Measurements from ENCODE around the gene FAM20A.
"Not testable (repeated sequence)": the region's sequence is repeated elsewhere in the genome, so short reads cannot be mapped to it uniquely, and the experiment has no call there.

Gene FAM20A

DNA sequence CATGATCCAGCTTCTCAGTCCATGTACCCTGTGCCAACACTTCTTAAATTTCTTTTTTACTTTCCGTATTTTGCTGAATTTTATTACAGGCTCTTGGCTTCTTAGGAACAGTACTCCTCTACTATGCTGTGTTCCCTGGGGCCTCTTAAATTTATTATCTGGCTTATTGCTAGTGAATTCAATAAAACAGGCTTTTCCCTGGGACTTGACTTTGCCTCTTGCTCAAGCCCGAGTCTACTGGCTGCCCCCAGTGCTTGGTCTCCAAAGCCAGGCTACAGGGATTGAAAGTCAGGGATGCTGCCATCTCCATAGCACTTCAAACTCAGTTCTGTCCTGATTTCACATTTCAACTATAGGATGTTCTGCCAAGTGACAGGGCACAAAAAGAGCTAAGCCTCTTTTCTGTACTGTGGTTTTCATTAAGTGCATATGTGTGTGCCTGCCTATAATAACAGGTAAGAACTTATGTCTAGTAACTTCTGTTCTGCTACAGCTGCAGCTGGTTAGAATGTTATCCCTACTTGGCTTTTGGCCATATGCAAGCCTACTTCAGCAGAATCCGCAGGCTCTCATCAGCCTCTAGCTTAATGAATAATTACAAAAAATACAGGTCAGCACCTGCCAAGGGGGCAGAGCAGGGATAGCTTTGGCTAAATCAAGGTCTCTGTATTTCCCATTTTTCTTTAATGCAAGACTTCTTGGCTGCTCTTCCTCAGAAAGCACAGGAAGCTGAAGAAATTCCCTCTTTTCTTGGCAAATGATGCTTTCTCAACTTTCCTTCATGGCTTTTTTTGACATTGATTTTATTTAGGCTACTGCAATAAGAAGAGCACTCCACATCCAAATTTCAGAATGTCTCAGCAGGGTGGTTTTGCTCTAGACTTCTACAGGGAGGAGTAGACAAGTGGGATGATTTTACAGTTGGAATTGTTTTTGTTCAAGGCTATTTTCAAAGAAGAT, 8.2 kb downstream of the FAM20A start:
- DNase-seq (ENCODE audit: low read depth in 2 of 3, low spot score in 1 of 3), result no peak

GRCh38 chr17:68592009-68592408, 9.2 kb downstream of the FAM20A start:
- DNase-seq (ENCODE audit: low read depth in 2 of 3, low spot score in 1 of 3), result no peak

GRCh38 chr17:68591583-68591982, 9.6 kb downstream of the FAM20A start:
- no peak for DNase-seq (ENCODE audit: low read depth in 2 of 3, low spot score in 1 of 3)

DNA sequence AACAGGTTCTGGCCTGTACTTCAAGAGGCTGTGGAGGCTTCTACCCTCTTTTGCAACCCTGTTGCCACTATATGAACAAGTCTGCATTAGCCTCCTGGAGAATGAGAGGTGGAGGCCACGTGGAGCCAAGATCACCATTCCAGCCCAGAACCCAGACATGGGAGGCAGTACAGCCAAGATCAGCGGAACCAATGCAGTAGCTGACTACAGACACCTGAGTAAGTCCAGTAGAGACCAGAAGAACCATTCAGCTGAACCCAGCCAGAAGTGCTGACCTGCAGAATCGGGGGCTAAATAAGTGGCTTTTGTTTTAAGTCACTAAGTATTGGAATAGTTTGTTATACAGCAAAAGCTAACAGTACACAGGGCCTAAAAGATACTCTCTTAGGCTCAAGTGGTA, 12.1 kb downstream of the FAM20A start:
- no peak for DNase-seq (ENCODE audit: low read depth in 2 of 3, low spot score in 1 of 3)

DNA sequence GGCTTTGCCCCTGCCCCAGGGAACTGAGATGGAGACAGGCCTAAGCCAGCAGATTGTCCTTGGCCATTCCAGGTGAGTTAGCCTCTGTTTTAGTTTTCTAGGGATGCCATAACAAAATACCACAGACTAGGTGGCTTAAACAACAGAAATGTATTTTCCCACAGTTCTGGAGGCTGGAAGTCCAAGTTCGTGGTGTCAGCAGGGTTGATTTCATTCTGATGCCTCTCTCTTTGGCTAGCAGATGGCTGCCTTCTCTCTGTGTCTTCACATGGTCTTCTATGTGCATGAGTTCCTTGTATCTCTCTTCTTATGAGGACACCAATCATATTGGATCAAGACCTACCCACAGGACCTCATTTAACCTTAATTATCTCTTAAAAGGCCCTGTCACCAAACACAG, 12.8 kb downstream of the FAM20A start:
- no peak for DNase-seq (ENCODE audit: low read depth in 2 of 3, low spot score in 1 of 3)

DNA sequence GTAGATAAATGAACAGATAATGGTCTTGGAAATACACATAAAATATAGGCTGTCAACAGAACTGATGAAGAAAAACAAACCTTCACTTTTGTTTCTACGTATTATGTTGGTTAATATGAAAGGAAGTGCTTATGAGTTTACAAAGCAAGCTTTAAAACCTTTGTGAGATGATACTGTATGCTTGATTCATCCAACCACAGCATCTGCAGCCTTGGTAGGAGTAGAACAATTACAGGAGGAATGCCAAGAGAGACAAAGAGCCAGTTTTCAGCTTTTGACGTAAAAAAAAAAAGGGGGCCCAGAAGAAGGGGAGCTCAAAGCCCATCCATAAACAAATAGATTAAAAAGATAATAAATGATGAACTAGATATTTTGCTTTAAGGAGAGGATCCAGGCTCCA, 13.3 kb downstream of the FAM20A start:
- no peak for DNase-seq (ENCODE audit: low read depth in 2 of 3, low spot score in 1 of 3)

DNA sequence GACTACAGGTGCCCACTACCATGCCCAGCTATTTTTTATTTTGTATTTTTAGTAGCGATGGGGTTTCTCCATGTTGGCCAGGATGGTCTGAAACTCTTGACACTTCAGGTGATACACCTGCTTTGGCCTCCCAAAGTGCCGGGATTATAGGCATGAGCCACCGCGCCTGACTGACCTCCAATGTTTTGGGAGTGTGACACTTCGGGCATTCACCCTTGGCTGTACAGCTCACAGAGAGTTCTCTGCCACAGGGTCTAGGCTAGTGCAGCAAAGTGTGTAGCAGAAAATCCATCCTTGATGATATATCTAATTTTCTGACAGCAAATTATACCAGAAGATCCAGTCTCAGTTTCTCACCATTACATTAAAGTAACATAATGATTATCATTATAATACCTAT, 14.1 kb downstream of the FAM20A start:
- DNase-seq (ENCODE audit: low read depth in 2 of 3, low spot score in 1 of 3), result no peak

DNA sequence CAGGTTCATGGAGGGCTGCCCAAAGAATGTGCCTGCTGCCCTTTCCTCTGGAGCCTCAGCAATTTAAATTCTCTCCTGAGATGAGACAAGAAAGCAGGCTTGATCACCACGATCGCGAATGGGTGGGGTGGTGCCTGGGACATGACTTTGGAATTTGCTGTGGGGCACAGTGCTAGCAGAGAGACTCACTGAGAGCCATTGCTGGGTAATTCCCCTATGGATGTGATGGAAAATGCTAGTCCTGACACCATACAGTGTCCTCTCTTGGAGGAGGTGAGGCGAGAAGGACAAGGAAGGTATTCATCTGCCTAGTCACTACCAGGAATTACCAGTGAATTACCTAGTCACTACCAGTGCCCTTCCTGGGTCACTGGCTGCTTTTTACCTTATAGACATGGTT, 15.5 kb downstream of the FAM20A start:
- no peak for DNase-seq (ENCODE audit: low read depth in 2 of 3, low spot score in 1 of 3)

DNA sequence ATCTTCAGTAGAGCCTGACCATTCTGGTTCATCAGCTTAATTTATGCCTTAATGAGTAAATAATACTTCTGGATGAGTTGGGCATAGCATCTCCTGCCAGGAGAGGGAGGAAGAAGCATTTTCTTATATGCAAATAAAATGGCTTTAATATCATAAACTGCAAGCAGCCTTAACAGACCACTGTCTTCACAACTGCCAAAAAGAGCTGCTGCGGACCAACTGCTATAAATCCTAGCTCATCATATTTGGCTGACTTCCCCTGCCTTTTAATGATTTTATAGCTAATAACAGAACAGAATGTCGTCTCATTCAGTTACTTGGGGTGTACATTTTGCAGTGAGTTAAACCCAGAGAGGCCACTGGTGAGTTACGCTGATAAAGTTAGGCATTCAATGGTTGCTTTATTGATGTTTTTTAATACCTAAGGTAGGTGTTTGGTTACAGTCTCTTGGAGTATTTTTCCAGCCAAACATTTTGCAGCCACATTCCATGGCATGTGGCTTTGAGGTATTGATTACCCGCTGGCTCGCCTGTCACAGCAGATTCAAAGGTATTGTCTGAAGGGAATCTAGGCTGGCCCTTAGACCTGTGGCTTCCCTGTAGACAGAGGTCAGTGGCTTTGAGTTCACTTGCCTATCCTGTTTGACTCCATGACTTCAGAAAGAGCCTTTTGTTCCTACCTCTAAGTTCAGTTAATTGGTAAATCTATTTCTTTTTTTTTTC, 16.4 kb downstream of the FAM20A start:
- no peak for DNase-seq (ENCODE audit: low read depth in 2 of 3, low spot score in 1 of 3)

DNA sequence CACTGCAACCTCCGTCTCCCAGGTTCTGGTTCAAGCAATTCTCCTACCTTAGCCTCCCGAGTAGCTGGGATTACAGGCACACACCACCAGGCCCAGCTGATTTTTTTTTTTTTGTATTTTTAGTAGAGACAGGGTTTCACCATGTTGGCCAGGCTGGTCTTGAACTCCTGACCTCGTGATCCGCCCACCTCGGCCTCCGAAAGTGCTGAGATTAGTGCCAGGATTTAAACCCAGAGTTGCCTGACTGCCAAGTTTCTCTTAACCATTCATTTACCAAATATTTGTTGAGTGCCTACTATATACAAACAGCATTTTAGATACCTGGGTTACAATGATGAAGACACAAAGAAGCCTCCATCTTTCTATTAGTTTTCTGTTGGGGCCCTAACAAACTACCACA, 18.3 kb downstream of the FAM20A start:
- DNase-seq (ENCODE audit: low read depth in 2 of 3, low spot score in 1 of 3), result not testable (repeated sequence)

- no peak for DNase-seq (ENCODE audit: low read depth in 2 of 3, low spot score in 1 of 3)
Measured at GRCh38 chr17:68581863-68582645, 19.1 kb downstream of the FAM20A start.

- no peak for DNase-seq (ENCODE audit: low read depth in 2 of 3, low spot score in 1 of 3)
Measured at GRCh38 chr17:68580236-68580770, 20.9 kb downstream of the FAM20A start.

GRCh38 chr17:68579194-68579927, 21.8 kb downstream of the FAM20A start:
- no peak for DNase-seq (ENCODE audit: low read depth in 2 of 3, low spot score in 1 of 3)

GRCh38 chr17:68578236-68578635, 22.9 kb downstream of the FAM20A start:
- DNase-seq (ENCODE audit: low read depth in 2 of 3, low spot score in 1 of 3), result no peak

DNA sequence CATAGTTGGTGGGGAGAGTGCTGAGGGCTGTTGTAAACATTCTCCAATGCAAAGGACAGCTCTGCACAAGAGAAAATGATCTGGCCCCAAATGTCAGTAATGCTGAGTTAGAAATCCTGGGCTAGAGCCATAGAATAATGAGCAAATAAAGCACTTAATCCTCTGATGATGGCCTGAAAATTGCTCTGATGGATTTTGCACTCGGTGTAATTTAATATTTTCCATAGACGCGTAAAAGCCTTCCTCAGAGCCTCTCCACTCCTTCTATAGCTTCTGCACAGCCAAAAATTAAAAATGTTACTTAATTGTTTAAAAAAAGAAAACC, 23.7 kb downstream of the FAM20A start:
- no peak for DNase-seq (ENCODE audit: low read depth in 2 of 3, low spot score in 1 of 3)

GRCh38 chr17:68576811-68577496, 24.2 kb downstream of the FAM20A start:
- DNase-seq (ENCODE audit: low read depth in 2 of 3, low spot score in 1 of 3), result no peak

GRCh38 chr17:68576137-68576536, 25.0 kb downstream of the FAM20A start:
- DNase-seq (ENCODE audit: low read depth in 2 of 3, low spot score in 1 of 3), result no peak

DNA sequence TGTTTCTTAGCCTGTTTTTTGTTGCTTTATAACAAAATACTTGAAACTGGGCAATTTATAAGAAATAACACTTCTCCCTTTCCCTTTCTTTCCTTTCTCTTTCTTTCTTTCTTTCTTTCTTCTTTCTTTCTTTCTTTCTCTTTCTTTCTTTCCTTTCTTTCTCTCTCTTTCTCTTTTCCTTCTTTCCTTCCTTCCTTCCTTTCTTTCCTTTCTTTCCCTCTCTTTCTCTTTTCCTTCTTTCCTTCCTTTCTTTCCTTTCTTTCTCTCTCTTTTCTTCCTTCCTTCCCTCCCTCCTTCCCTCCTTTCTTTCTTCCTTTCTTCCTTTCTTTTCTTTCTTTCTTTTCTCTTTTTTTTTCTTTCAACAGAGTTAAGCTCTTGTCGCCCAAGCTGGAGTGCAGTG, 27.8 kb downstream of the FAM20A start:
- DNase-seq (ENCODE audit: low read depth in 2 of 3, low spot score in 1 of 3), result no peak

DNA sequence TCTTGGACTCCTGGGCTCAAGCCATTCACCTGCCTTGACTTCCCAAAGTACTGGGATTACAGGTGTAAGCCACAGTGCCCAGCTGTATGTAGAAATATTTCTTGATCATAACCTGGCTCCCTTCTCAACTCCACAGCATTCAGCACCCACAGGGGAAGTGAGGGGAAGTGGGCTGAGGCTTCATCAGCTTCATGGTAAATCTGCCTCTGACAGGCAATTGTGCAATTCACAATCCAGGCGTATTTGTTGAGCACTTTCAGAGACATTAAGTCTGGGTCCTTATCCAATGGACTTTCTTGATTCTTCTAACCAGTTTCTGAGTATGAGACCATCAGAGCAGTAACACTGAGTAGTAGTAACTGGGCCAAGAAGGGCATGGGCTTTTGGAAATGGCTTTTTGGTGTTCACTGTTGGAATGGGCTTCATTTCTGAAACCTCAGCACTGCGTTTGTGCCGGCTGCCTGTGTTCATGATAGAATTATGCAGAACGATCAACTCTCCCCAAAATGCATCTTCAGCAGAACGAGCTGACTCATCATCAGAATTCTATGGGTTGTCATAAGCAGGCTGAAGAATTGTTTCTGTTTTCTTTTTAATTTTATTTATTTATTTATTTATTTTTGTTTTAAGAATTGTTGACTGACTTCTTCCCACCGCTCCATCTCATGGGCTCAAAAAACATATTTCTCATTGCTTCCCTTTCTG, 28.9 kb downstream of the FAM20A start:
- no peak for DNase-seq (ENCODE audit: low read depth in 2 of 3, low spot score in 1 of 3)

DNA sequence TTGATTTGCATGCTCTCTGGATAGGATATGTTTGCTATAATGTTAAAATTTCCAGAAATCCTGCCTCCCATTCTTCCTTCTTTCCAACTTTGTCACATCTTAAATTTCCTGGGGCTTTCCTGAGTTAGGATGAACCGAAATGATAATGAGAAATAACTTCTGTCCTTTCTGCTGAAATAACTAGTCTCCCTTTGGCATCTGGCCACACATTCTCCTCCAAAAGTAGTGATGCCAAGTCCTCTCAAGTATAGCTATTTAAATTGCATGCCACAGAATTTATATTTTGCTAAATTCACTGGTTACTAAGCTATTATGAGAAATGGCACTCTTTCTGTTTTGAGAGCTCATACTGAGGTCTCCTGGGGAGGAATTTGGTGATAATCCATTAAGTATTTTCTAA, 30.6 kb downstream of the FAM20A start:
- DNase-seq (ENCODE audit: low read depth in 2 of 3, low spot score in 1 of 3), result no peak
